A549 (cell line): ENCODE results near the gene CCDC171. TPM values are rescaled to one million over a fixed set of nuclear protein-coding genes. Genes with fewer than 3 reads are reported as not detected.

Source experiments
- ATAC-seq, 2 experiments: fragments of 200-7000 bp in 1 of 2; fragments of >200 bp in 1 of 2; cut with Nextera tagmentation in 1 of 2; cut with Tn5 transposase in 1 of 2; 3 replicates each; pipeline versions ENCODE4 v1.8.0 to v1.9.1; 2018 to 2020; ENCODE audit warnings: mild to moderate bottlenecking in 1 of 2, moderate library complexity in 1 of 2
- CTCF ChIA-PET: fragments of 300-600 bp; sonication (Branson Sonifier 250); formaldehyde crosslinking; extraction: SDS; loops from one replicate; lab custom pipeline; 2021; ENCODE audit warnings: antibody characterized with exemption, inconsistent platforms; lab: Yijun Ruan, JAX
- POLR2A ChIA-PET: fragments of 350-600 bp; formaldehyde crosslinking; extraction: SDS; loops from one replicate; lab custom pipeline; 2021; ENCODE audit warnings: antibody characterized with exemption, inconsistent platforms; lab: Yijun Ruan, JAX
- DNase-seq, 2 experiments: peaks; one replicate each; pipeline versions ENCODE4 v3.0.0 to v3.0.0-alpha.2; 2011 to 2016; ENCODE audit warnings: low read depth in 1 of 2, low spot score in 1 of 2
- FAIRE-seq: peaks from 2 replicates; lab custom pipeline; 2011; peaks lifted over from hg19 to GRCh38; lab: Jason Lieb, UNC
- H3K27ac ChIP-seq, 2 experiments: fragments of >200 bp; sonication (Bioruptor Twin); formaldehyde crosslinking; 3 replicates each; pipeline ENCODE4 v1.5.1; 2016 to 2017
- H3K4me1 ChIP-seq: fragments of >200 bp; sonication (Bioruptor Twin); formaldehyde crosslinking; 3 replicates; pipeline ENCODE4 v1.6.1; 2016
- H3K4me2 ChIP-seq: fragments of >200 bp; sonication (Bioruptor Twin); formaldehyde crosslinking; 3 replicates; pipeline ENCODE4 v1.6.1; 2016
- H3K4me3 ChIP-seq: fragments of >200 bp; sonication (Bioruptor Twin); formaldehyde crosslinking; 3 replicates; pipeline ENCODE4 v1.5.1; 2016
- H3K9me3 ChIP-seq: fragments of >200 bp; sonication (Bioruptor Twin); formaldehyde crosslinking; 3 replicates; pipeline ENCODE4 v1.6.1; 2016
- ATOH8 ChIP-seq: fragments of 250-450 bp; sonication (Bioruptor Pico); IDR thresholded peaks from 2 replicates; pipeline ENCODE4 v1.5.0; 2020; ENCODE audit warnings: low read depth, mild to moderate bottlenecking, moderate library complexity
- CBX8 ChIP-seq: fragments of 200-600 bp; sonication (generic); IDR thresholded peaks from 2 replicates; pipeline ENCODE4 v1.6.1; 2016
- CEBPB ChIP-seq, 2 experiments: fragments of >200 bp in 1 of 2; sonication (Bioruptor Twin) in 1 of 2; formaldehyde crosslinking in 1 of 2; IDR thresholded peaks; 2 replicates each; pipeline ENCODE4 v1.6.1; 2012 to 2016
- CHD2 ChIP-seq: fragments of 150-350 bp; IDR thresholded peaks from 2 replicates; pipeline ENCODE4 v1.6.1; 2014; ENCODE audit warnings: low read length; ENCODE audit not compliant: partially characterized antibody
- CHD4 ChIP-seq: fragments of 200-600 bp; sonication (generic); IDR thresholded peaks from 2 replicates; pipeline ENCODE4 v1.6.1; 2016; ENCODE audit warnings: antibody characterized with exemption, mild to moderate bottlenecking, borderline replicate concordance
- E2F6 ChIP-seq: IDR thresholded peaks from 2 replicates; pipeline ENCODE4 v1.6.1; 2012; ENCODE audit warnings: low read depth, borderline replicate concordance
- ESRRA ChIP-seq: fragments of 150-350 bp; IDR thresholded peaks from 2 replicates; pipeline ENCODE4 v1.6.1; 2014; ENCODE audit warnings: mild to moderate bottlenecking, low read length, borderline replicate concordance
- FOSL2 ChIP-seq, 2 experiments: fragments of 450-650 bp in 1 of 2; fragments of >200 bp in 1 of 2; sonication (Bioruptor Twin) in 1 of 2; formaldehyde crosslinking; IDR thresholded peaks; 2 replicates each; pipeline versions ENCODE4 v1.5.0 to v1.6.1; 2016 to 2020; ENCODE audit warnings: mild to moderate bottlenecking in 1 of 2, moderate library complexity in 1 of 2
- FOXS1 ChIP-seq: fragments of 250-450 bp; sonication (Bioruptor Pico); IDR thresholded peaks from 2 replicates; pipeline ENCODE4 v1.5.0; 2020; ENCODE audit warnings: mild to moderate bottlenecking, moderate library complexity
- GATA3 ChIP-seq: IDR thresholded peaks from 2 replicates; pipeline ENCODE4 v1.6.1; 2012; ENCODE audit warnings: borderline replicate concordance
- HDAC2 ChIP-seq: fragments of 200-600 bp; sonication (generic); IDR thresholded peaks from 2 replicates; pipeline ENCODE4 v1.6.1; 2016
- JUN ChIP-seq, 2 experiments: fragments of >200 bp; sonication (Bioruptor Twin); formaldehyde crosslinking; IDR thresholded peaks; 2 replicates in 1 of 2; 3 replicates in 1 of 2; pipeline ENCODE4 v1.6.1; 2016 to 2017
- JUNB ChIP-seq: fragments of >200 bp; sonication (Bioruptor Twin); formaldehyde crosslinking; IDR thresholded peaks from 2 replicates; pipeline ENCODE4 v1.6.1; 2016
- KDM1A ChIP-seq: fragments of 200-600 bp; sonication (generic); IDR thresholded peaks from 2 replicates; pipeline ENCODE4 v1.6.1; 2016; ENCODE audit warnings: low read depth, mild to moderate bottlenecking
- NPAS2 ChIP-seq: fragments of 250-450 bp; sonication (Bioruptor Pico); IDR thresholded peaks from 2 replicates; pipeline ENCODE4 v1.8.0; 2022; ENCODE audit warnings: mild to moderate bottlenecking, moderate library complexity, borderline replicate concordance
- POLR2A ChIP-seq: IDR thresholded peaks from 2 replicates; pipeline ENCODE4 v1.6.1; 2012; ENCODE audit warnings: mild to moderate bottlenecking, low read length
- POLR2AphosphoS2 ChIP-seq: conservative IDR thresholded peaks from 2 replicates; pipeline ENCODE4 v1.6.1; 2012; ENCODE audit warnings: low read length, improper control_type of control experiment, inconsistent platforms
- RFX5 ChIP-seq: fragments of 450-650 bp; IDR thresholded peaks from 2 replicates; pipeline ENCODE4 v1.7.1; 2014; ENCODE audit warnings: antibody characterized with exemption, mild to moderate bottlenecking, moderate library complexity
- RNF2 ChIP-seq: fragments of 200-600 bp; sonication (generic); IDR thresholded peaks from 2 replicates; pipeline ENCODE4 v1.6.1; 2016; ENCODE audit warnings: low read depth, mild to moderate bottlenecking, antibody characterized with exemption, moderate library complexity, borderline replicate concordance
- ZFP36 ChIP-seq: fragments of 450-650 bp; IDR thresholded peaks from 2 replicates; pipeline ENCODE4 v1.6.1; 2014; ENCODE audit warnings: borderline replicate concordance; ENCODE audit not compliant: partially characterized antibody
- ZSCAN20 ChIP-seq: fragments of 250-450 bp; sonication (Bioruptor Pico); IDR thresholded peaks from 2 replicates; pipeline ENCODE4 v1.8.0; 2022; ENCODE audit warnings: mild to moderate bottlenecking, moderate library complexity
- WGBS: methylation state at CpG from one replicate; pipeline ENCODE4 v1.1.6; 2017; ENCODE audit errors: missing lambda C conversion rate; 5-methylcytosine and 5-hydroxymethylcytosine counted together
- polyA plus RNA-seq, 4 experiments: library from polyadenylated mRNA; depleted of rRNA in 3 of 4; stranded (reverse); fragments of >200 nt; fragmentation: RNase III in 1 of 4; extraction: RNeasy Plus Mini Kit Qiagen cat#74134 plus additional on column Dnase treatment in 1 of 4; gene quantifications; 2 replicates in 3 of 4; 3 replicates in 1 of 4; pipeline ENCODE4 v1.2.3, GENCODE V29; 2011 to 2017
- TF ChIP-seq, protein P1 (sequence below): fragments of >200 bp; sonication (Bioruptor Twin); formaldehyde crosslinking; IDR thresholded peaks from 2 replicates; pipeline ENCODE4 v1.6.1; 2016
- TF ChIP-seq, protein P2 (sequence below): fragments of >200 bp; sonication (Bioruptor Twin); formaldehyde crosslinking; IDR thresholded peaks from 3 replicates; pipeline ENCODE4 v1.5.1; 2016
- TF ChIP-seq, protein P3 (sequence below): fragments of 200-600 bp; sonication (generic); IDR thresholded peaks from 2 replicates; pipeline ENCODE4 v1.6.1; 2016; ENCODE audit warnings: antibody characterized with exemption, mild to moderate bottlenecking, moderate library complexity

The CCDC171 gene
- polyA plus RNA-seq, 2 of the 4 experiments (the other 2 are of a cell fraction): 0.88 to 1.3 TPM

DNA sequence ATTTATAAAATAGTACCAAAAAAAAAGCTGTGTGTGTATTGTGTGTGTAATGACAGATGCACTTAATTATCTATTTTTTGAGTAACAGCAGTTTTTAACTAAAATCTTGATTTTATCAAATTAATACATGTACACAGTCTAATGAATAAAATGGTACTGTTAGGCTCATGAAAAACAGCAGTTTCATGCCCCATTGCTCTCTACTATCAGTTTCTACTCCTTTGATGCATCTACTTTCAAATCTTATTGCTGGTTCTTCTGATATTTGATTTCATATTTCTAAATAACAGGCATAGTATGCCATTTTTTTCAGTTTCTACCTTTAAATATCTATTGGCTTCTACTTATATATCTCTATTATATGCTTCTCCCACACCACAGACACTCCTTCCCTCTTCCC is 117.4 kb downstream of the CCDC171 start:
- H3K27ac ChIP-seq: no peak overlapping the region
- no peak for FAIRE-seq
- ChIA-PET CTCF (no interaction called here), POLR2A (no interaction called here)
- H3K9me3 ChIP-seq: no peaks in the 10 kb centered on the region; the same call in 2 of the 3 replicates
- no peak overlapping the region for H3K4me2 ChIP-seq
- TF ChIP-seq CEBPB (IDR thresholded peaks at IDR 0.05) (no peak), ZSCAN20 (CRISPR knock-in tag) (no peak), NPAS2 (CRISPR knock-in tag) (no peak), FOSL2 (IDR thresholded peaks at IDR 0.05) (no peak), FOSL2 (CRISPR knock-in tag; IDR thresholded peaks at IDR 0.05) (no peak), ESRRA (no peak), GATA3 (no peak), ATOH8 (CRISPR knock-in tag) (no peak), POLR2AphosphoS2 (no peak), KDM1A (no peak), RNF2 (no peak), HDAC2 (no peak)
- TF ChIP-seq, protein P1, sequence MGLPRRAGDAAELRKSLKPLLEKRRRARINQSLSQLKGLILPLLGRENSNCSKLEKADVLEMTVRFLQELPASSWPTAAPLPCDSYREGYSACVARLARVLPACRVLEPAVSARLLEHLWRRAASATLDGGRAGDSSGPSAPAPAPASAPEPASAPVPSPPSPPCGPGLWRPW: no peak
- H3K4me1 ChIP-seq: no peaks in the 10 kb centered on the region
- no peak overlapping the region for H3K4me3 ChIP-seq
- no peak for DNase-seq
- no peak for ATAC-seq

GRCh38 chr9:15670894-15671293 is 118.1 kb downstream of the CCDC171 start:
- no peak for ATAC-seq
- Histone ChIP-seq H3K27ac (no peak overlapping the region), H3K9me3 (no peaks in the 10 kb centered on the region; the same call in 2 of the 3 replicates), H3K4me1 (no peaks in the 10 kb centered on the region), H3K4me2 (no peak overlapping the region), H3K4me3 (no peak overlapping the region)
- ChIA-PET CTCF (no interaction called here), POLR2A (no interaction called here)
- FAIRE-seq: no peak
- TF ChIP-seq RFX5: no peak
- TF ChIP-seq FOXS1 (CRISPR knock-in tag): no peak
- no peak for TF ChIP-seq POLR2A
- no peak for TF ChIP-seq ZFP36
- no peak for TF ChIP-seq ATOH8 (CRISPR knock-in tag)
- no peak for TF ChIP-seq JUNB
- no peak for TF ChIP-seq E2F6
- TF ChIP-seq, protein P2, sequence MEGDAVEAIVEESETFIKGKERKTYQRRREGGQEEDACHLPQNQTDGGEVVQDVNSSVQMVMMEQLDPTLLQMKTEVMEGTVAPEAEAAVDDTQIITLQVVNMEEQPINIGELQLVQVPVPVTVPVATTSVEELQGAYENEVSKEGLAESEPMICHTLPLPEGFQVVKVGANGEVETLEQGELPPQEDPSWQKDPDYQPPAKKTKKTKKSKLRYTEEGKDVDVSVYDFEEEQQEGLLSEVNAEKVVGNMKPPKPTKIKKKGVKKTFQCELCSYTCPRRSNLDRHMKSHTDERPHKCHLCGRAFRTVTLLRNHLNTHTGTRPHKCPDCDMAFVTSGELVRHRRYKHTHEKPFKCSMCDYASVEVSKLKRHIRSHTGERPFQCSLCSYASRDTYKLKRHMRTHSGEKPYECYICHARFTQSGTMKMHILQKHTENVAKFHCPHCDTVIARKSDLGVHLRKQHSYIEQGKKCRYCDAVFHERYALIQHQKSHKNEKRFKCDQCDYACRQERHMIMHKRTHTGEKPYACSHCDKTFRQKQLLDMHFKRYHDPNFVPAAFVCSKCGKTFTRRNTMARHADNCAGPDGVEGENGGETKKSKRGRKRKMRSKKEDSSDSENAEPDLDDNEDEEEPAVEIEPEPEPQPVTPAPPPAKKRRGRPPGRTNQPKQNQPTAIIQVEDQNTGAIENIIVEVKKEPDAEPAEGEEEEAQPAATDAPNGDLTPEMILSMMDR: no peak
- no peak for TF ChIP-seq CBX8
- TF ChIP-seq CHD2: no peak
- TF ChIP-seq KDM1A: no peak
- TF ChIP-seq, protein P3, sequence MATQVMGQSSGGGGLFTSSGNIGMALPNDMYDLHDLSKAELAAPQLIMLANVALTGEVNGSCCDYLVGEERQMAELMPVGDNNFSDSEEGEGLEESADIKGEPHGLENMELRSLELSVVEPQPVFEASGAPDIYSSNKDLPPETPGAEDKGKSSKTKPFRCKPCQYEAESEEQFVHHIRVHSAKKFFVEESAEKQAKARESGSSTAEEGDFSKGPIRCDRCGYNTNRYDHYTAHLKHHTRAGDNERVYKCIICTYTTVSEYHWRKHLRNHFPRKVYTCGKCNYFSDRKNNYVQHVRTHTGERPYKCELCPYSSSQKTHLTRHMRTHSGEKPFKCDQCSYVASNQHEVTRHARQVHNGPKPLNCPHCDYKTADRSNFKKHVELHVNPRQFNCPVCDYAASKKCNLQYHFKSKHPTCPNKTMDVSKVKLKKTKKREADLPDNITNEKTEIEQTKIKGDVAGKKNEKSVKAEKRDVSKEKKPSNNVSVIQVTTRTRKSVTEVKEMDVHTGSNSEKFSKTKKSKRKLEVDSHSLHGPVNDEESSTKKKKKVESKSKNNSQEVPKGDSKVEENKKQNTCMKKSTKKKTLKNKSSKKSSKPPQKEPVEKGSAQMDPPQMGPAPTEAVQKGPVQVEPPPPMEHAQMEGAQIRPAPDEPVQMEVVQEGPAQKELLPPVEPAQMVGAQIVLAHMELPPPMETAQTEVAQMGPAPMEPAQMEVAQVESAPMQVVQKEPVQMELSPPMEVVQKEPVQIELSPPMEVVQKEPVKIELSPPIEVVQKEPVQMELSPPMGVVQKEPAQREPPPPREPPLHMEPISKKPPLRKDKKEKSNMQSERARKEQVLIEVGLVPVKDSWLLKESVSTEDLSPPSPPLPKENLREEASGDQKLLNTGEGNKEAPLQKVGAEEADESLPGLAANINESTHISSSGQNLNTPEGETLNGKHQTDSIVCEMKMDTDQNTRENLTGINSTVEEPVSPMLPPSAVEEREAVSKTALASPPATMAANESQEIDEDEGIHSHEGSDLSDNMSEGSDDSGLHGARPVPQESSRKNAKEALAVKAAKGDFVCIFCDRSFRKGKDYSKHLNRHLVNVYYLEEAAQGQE: no peak
- TF ChIP-seq JUN (IDR thresholded peaks at IDR 0.05): no peak
- TF ChIP-seq POLR2AphosphoS2: no peak
- TF ChIP-seq CHD4: no peak
- no peak for TF ChIP-seq ESRRA
- WGBS: 50% methylated on average over 7 of the region's 7 CpGs
- DNase-seq: no peak
